GM21717 (cell line): ENCODE data around the gene NTRK2.

Experiments
- ATAC-seq: cut with Tn5 transposase; IDR thresholded peaks from one replicate; pipeline ENCODE4 v1.9.1; 2021; ENCODE audit warnings: mild to moderate bottlenecking, moderate library complexity; ENCODE audit not compliant: unreplicated experiment

Gene NTRK2

DNA sequence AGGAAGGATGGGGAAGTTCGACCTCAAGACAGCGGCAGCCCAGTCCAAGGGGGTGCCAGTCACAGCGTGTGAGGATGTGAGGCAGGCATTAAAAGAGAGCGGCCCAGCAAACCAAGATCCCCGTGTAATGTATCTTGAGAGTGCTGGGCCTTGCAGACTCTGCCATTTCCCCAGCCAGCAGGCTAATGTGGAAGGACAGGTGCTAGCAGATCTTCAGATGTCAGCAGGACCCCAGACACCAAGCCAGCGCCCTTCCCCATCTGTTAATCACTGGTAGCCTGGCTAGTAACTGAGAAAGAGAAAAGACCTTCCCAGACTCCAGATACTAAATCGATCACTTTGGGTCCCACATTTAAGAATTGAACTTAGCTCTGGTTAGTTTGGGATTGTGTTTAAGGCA lies 62.2 kb downstream of the NTRK2 start:
- ATAC-seq = no peak

DNA sequence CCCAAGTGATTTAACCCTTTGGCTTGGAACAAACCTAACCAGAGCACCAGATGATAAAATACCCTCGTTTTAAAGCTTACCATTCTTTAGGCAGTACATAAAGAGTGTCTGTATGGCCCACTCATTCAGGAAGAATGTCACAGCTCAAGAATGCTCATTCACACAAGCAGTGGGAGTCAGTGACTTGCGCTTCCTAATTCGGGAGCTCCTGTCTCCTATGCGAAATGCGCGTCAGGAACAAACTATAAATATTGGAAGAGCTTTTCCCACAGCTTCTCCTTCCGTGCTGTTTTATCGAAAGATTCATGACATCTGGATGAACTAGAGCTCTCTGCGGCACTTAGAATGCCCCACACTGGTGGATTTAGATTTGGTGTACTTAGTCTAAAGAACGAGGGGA lies 66.6 kb downstream of the NTRK2 start:
- ATAC-seq = no peak

DNA sequence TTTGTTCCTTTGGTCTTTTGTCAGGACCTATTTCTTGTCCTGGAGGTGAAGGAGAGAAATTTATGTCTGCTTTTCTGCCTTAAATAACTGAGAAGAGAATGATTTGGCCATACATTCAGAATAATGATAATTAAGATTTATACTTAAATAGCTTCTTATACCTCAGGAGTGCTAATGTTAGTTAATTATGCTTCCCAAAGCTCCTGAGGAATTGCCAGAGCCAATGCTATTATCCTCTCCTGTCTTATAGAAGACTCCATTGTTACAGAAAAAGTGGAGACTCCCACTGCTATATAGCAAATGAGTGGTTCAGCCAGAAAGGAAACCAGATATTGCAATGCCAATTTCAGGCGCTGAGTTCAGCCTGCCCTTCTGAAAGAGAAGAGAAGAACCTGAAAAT lies 67.0 kb downstream of the NTRK2 start:
- no peak for ATAC-seq

DNA sequence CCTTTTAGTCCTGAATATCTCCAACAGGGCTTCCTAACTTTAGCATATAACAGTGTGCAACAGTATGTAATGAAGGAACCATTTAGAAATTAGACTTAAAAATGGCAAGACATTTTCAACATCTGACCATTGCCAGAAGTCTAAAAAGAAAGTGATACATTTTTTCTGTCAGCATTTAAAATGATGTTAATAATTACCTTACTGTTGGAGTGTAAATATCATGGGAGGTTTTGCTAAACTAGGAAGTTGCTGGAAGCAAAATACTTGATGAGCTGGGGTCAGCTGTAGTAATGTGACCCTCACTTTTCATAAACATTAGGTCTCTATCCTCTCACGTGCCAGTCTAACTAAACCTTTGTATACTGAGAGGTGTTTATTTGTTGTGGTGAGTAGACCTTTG lies 68.8 kb downstream of the NTRK2 start:
- ATAC-seq = no peak

DNA sequence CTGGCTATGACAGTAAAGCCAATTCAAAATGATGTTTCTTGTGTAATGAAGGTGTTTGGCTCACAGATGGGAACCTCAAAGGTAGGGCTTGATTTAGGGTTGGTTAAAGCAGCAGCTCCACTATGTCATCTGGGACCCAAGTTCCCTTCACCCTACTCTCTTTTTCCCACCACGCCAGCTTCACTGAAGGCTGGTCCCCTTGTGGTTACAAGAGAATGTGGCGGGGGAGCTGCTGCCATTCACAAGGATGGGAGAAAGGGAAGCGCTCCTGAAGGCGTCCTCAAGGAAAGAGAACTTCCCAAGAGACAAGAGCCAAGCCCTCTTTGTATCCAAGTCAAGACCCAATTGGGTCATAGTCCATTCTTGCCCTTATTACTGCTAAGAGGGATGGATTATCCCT lies 72.7 kb downstream of the NTRK2 start:
- ATAC-seq = no peak

DNA sequence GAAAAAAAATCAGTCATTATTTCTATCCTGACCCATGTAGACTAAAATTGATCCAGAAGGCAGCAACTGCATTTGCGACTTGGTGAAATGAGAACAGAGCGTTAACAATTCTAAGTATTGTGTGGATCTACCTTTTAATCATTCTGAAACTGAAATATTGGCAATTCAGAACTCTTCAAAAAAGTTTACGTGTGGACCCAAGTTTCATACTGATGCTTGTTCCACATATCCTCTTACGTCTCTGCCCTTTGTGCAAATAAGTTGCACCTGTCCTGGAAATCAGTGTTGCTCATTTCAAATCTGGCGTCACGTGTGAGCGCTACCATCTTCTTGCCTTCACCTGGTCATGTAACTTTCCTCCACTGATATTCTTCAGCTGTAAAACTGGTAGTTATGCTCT lies 74.7 kb downstream of the NTRK2 start:
- peak; percentile 62 for ATAC-seq

DNA sequence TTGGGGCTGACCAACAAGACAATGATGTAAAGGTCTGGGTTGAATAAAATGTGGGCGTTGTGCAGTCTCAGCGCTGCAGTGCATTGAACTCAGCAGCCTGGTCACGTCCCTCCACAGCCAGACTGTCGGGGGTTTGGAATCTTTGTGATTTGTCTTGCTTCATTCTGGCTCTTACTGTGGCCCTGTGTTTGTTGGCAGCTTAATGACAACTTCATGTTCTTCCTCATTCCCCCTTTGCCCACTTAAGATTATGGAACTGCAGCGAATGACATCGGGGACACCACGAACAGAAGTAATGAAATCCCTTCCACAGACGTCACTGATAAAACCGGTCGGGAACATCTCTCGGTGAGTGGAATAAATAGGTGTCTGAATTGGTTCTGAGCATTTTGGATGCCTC lies 75.2 kb downstream of the NTRK2 start:
- no peak for ATAC-seq

DNA sequence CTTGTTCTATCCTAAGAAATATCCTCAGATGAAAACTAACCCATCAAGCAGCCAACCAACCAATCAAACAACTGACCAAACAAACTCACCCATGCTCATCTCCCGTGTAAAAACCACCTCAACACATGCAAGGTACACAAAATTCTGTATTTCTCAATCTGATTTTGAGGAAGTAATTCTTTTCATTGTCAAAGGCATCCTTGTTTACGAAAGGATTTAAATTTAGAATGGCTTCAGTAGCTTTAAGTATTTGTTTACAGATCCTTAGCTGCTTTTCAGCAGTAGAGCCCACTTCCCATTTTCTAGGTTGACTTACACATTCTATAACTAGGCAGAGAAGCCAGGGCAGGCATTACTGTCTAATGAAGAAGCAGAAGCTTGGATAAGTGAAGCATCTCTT lies 78.6 kb downstream of the NTRK2 start:
- peak; percentile 43 for ATAC-seq

DNA sequence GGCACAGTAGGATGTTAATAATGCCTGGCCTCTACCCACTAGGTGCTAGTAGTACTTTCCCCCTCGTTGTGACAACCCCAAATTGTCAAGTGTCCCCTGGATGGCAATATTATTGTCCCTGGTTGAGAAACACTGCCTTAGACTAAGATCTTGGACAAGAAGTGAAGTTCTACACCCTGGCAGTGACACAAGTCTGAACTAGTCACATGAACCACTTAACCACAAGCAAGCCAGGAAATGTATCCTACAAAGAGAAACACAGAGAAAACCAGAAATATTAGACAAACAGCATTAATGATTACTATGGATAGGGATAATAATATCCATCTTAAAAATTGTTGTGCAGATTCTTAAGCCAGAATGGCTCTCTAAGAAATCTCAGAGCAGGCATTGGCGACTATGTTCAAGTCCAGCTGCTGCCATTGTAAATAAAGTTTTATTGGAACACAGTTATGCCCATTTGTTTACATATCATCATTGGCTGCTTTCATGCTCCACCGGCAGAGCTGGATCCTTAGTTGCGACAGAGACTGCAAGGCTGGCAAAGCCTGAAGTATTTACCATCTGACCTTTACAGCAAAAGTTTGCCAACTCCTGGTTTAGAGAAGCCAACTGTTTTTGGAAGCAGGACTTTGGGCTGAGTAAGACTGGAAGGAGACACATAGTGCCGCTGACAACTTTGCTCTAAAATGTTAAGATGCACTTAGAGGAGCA lies 80.8 kb downstream of the NTRK2 start:
- ATAC-seq = no peak

DNA sequence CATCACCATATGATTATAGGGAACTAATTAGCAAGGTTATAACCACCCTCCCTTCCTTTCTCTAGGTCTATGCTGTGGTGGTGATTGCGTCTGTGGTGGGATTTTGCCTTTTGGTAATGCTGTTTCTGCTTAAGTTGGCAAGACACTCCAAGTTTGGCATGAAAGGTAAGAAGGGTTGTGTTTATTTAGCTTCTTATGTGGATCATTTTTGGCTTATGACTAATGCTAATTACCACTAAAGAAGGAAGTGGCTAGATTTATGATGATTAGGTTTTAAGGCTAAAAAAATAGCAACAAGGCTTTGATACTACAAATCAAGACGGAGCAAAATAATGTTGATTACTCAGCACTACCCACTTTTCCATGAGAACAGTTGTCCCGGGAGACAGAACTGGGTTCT lies 82.4 kb downstream of the NTRK2 start:
- no peak for ATAC-seq

DNA sequence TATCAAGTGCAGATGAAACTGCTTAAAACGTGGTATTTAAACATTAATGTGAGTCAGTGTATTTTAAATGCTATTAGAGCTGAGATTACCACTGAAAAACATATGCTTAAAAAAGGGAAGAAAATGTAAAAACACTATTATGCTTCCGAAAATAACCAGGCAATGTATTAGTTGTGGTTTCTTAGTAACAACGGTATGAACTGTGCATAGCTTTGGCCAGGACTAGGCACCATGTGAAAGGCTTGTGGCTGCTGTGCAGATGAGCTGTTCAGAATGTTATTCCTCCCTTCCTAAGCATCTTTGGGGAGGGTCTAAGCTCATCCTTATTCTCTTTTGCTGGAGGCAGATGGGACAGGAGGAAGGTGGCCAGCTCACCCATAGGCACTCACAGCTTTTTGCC lies 84.9 kb downstream of the NTRK2 start:
- no peak for ATAC-seq

DNA sequence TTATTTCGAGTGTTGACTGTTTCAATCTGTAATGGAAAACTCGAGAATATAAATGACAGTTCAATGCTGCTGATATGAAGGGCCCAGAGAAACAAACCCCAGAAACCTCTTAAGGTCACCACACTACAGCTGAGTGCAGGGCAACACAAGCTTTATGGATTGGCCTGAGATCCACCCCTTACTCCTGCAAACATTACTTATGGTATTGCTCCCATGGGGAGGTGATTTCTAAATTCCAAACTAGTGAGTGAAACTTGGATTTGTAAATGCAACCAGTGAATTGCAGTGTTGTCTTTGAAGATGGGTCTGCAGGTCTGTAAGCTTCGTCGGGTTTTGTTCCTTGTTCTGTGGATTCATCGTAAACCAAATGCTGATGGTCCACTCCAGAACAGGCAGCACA lies 85.4 kb downstream of the NTRK2 start:
- ATAC-seq = no peak

DNA sequence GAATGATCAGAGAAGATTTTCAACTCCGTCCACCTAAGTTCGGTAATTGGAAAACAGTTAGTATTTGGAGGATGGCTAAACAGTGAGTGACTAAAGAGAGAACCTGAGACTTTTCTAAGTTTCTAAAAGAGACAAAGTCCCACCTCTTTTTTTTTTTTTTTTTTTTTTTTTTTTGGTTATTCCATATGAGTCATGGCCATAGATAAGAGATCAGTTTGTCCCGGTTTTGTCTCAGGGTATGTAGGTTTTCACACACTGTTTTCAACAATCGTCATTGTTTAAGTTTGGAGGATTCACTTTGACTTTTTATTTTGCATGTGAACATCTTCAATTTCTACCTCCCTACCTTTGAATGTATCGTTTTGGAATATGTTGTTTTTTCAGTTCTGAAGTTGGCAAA lies 85.9 kb downstream of the NTRK2 start:
- ATAC-seq = no peak

DNA sequence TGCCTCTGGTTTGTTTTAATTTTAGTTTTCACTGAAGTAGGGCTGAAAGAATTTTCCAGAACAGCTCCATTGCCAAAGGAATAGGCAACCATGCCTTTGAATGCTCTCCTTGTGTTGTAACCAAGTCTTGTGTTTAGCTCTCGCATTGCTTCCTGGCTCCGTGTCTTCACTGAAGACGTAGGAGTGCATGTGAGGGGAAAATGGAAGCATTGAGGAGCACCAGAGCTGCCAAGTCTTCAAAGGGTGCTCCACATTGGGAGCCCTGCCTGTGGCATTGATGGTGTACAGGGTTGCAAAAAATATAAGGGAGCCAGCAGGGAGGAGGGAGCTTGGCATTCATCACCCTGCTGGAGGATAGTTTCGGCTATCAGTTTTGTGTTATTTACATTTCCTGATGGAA lies 86.6 kb downstream of the NTRK2 start:
- ATAC-seq = no peak

DNA sequence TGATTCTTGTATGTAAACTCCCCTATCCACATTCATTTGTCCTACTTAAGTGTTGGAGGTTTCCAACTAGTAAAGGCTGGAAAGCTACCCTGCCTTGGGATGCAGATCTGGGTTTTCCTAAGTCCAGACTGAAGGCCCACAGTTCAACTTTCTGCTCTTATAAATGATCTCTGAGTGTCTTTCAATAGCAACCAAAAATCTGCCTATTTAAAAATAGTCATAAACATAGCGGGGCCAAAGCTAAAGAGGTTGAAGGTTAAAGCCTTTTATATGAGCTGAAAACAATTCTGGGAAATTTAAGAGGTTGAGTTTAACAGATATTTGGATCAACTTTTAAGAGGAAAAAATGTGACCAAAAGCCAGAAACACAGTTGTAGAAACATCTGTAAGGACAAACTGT lies 87.2 kb downstream of the NTRK2 start:
- no peak for ATAC-seq

DNA sequence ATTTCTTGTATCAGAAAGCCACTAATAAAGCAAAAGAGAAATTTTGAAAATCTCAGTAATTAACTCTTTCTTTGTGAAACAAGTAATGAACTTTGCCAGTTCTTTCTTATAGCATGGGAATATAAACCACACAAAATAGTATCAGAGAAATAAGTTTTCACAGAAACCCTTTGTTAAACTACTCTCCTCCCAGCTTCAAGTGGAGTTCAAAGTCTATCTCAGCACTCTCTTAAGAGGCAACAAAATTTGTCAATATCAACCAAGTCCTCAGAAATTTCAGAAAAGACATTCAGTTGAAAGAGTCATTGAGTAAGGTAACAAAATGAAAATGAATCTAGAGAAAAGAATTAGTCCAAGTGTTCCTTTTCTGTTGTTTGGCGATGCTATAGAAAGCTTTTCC lies 89.3 kb downstream of the NTRK2 start:
- no peak for ATAC-seq

DNA sequence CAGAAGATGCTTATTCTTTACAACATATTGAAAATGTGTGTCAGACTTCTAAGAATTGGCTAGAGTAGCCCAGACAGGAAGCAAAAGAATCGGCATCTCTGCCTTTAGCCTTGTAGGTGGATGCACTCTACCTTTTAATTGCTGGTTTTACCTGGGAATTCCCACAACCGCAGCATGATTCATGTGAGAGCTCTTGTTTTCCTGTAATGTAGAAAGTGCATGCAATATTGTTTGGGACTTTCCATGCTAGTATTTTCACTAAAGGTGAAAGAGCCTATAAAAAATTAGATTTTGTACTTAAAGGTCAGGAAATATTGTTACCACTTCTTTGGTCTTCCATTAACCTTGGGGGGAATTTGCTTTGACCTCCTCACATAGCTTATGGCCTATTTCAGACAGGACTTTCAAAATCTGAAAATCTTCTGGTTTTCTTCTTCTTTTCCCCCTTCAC lies 89.8 kb downstream of the NTRK2 start:
- ATAC-seq = peak; percentile 54

DNA sequence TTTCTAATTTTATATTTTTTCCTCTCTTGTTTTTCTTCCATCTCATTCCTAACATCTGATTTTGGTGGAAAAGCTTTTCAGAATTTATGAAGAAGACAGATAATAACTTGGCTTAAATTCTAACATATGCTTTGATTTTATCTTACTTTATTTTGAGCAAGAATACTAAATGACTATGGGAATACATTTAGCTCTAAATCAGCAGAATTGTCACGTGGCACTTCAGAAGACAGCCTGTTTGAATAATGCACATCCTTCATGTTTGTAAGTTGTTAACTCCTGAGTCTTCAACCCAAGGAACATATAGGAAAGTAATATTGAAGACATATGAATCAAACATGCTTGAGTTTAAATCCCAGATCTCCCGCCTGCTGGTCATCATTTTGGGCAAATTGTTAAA lies 90.3 kb downstream of the NTRK2 start:
- ATAC-seq = no peak

DNA sequence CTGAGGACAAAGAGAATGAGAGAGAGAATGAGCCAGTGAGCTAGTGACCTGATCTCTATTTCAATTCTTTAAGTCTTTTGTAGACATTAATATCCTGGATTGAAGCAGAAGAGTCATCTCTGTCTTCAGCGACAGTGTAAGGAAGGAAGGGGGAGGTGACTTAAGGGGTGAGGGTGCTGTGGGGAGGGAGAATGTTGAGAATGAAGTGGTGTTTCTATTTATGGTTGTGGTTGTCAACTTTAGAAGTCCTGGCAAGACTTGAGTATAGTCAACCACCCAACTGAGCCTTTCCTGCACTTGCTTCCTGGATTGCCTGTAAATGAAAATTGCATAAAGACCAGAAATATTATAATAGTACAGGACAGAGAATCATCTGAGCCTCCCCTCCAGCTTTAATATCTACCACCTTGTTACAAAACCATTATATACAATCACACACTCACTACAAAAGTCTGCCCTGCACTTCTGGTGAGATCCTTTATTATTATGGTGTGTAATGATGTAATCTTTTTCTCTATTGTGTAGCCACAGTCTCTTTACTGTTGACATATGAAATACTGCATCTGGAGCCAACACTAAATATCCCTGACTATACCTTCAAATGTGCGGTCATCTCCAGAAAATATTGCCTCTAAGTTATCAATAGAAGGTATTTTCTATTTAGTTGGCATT lies 91.7 kb downstream of the NTRK2 start:
- peak; percentile 70 for ATAC-seq

DNA sequence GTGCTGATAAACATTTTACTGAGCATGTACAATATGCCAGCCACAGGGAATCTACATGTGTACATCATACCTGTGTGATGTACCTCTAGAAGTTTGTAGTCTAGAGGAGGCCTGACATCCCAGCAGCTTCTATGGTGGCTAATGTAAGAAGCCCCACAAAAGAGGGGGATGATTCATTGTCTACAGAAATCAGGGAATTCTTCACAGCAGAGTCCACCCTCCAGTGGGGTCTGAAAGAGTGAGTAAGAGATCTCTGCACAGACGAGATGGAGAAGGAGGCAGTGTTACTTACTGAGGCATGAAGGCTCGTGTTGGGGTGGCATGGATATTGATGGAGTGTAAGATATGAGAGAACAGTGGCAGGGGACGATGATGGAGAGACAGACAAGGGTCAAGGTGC lies 103.0 kb downstream of the NTRK2 start:
- no peak for ATAC-seq

DNA sequence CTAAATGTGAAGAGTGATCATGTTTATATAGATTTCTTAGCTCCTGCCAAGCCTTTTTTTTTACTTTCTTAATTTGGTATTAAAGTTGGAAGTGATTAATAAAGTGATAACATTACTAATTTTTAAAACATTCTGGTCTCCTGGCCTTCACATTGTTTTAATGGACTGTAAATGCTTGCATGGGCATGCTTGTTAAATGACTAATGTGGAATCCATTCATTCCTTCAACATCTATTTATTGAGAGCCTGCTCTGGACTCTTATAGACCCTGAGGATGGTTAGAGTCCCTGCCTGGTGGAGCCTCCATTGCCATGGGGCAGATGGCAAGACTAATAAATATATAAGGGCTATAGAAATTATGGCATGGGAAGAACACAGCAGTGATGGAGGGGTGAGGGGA lies 103.5 kb downstream of the NTRK2 start:
- no peak for ATAC-seq

DNA sequence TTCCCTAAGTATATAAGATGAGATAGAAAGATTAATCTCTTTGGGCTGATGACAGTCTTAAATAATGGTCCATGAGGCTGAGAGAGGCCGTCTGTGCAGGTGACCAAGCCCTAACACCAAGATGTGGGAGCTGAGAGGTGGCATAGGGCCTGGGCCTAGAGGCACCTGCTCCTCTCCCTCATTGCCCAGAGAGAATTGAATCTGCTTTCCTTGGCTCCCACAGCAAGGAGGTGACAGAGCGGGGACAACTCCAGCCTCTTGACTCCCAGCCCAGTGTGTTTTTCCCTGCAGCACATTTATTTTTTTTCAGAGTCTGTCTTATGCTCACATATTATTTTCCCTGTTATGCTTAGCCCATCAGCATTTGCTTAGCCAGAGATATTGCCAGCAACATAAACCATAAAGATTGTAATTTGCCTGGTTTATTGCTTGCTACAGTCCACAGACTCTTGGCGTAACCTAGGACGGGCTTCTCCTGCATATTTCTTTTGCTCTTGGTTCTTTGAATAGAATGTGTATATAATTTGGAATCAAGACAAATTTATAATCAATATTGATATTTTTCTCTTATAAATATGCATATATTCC lies 105.6 kb downstream of the NTRK2 start:
- no peak for ATAC-seq
